Stimulated activated effector memory CD8-positive, alpha-beta T cell treated with anti-CD3 and anti-CD28 coated beads, Interleukin-12 subunit alpha, Interleukin-12 subunit beta, amount 100 ng/mL, for 72 hours (primary cell): ENCODE measurements around the gene SRD5A1.

ENCODE experiments used
- ATAC-seq: fragments of 150-1000 bp; cut with Tn5 transposase; 2 replicates; pipeline ENCODE4 v1.10.0; 2021
- DNase-seq, 2 donors: peaks; one replicate each; pipeline ENCODE4 v3.0.0; 2021 to 2022; ENCODE audit warnings: low spot score in 2 of 2
- H3K27ac Mint-ChIP-seq: one replicate; pipeline ENCODE4 v1.8.0; 2022; ENCODE audit warnings: mild to moderate bottlenecking, mixed read lengths
- H3K36me3 Mint-ChIP-seq: one replicate; pipeline ENCODE4 v1.8.0; 2022; ENCODE audit warnings: mild to moderate bottlenecking, mixed read lengths
- H3K4me1 Mint-ChIP-seq: one replicate; pipeline ENCODE4 v1.8.0; 2022; ENCODE audit warnings: mixed read lengths
- H3K4me3 Mint-ChIP-seq: one replicate; pipeline ENCODE4 v1.8.0; 2022; ENCODE audit warnings: mild to moderate bottlenecking, mixed read lengths
- H3K9me3 Mint-ChIP-seq: one replicate; pipeline ENCODE4 v1.8.0; 2022; ENCODE audit warnings: mixed read lengths

Gene SRD5A1

GRCh38 chr5:6715271-6715670 is 82.0 kb downstream of the SRD5A1 start:
- no peaks in the 10 kb centered on the region for H3K9me3 Mint-ChIP-seq
- peak overlapping the region; percentile 29 for H3K27ac Mint-ChIP-seq
- H3K36me3 Mint-ChIP-seq: peaks cover 60% of the 10 kb centered on the region
- H3K4me1 Mint-ChIP-seq: peaks cover 73% of the 10 kb centered on the region
- H3K4me3 Mint-ChIP-seq: peak overlapping the region; percentile 78
- ATAC-seq: no peak
- DNase-seq: peak; percentile 0 to 33

GRCh38 chr5:6715758-6716628 is 82.8 kb downstream of the SRD5A1 start:
- no peak for ATAC-seq

GRCh38 chr5:6716629-6717149 is 83.4 kb downstream of the SRD5A1 start:
- H3K4me3 Mint-ChIP-seq: peak overlapping the region; percentile 78
- H3K4me1 Mint-ChIP-seq: peaks cover 74% of the 10 kb centered on the region
- ATAC-seq: no peak

More at GRCh38 chr5:6715758-6716628, 82.8 kb downstream of the SRD5A1 start:
- peaks cover 55% of the 10 kb centered on the region for H3K36me3 Mint-ChIP-seq
- peak overlapping the region; percentile 63 for H3K27ac Mint-ChIP-seq
- peaks cover 74% of the 10 kb centered on the region for H3K4me1 Mint-ChIP-seq
- H3K9me3 Mint-ChIP-seq: no peaks in the 10 kb centered on the region
- DNase-seq: peak in 1 of 2 donors; percentile 53
- H3K4me3 Mint-ChIP-seq: peak overlapping the region; percentile 78

GRCh38 chr5:6717247-6717646 is 84.0 kb downstream of the SRD5A1 start:
- no peak for ATAC-seq
- Mint-ChIP-seq H3K27ac (peak overlapping the region; percentile 63), H3K9me3 (no peaks in the 10 kb centered on the region), H3K4me3 (peak overlapping the region; percentile 78), H3K36me3 (peaks cover 48% of the 10 kb centered on the region), H3K4me1 (peaks cover 74% of the 10 kb centered on the region)
- peak in 1 of 2 donors; percentile 46 for DNase-seq

More at GRCh38 chr5:6716629-6717149, 83.4 kb downstream of the SRD5A1 start:
- Mint-ChIP-seq H3K27ac (peak overlapping the region; percentile 63), H3K9me3 (no peaks in the 10 kb centered on the region), H3K36me3 (peaks cover 54% of the 10 kb centered on the region)
- peak in 1 of 2 donors; percentile 48 for DNase-seq

GRCh38 chr5:6717687-6718086 is 84.4 kb downstream of the SRD5A1 start:
- Mint-ChIP-seq H3K4me1 (peaks cover 77% of the 10 kb centered on the region), H3K4me3 (peak overlapping the region; percentile 78), H3K36me3 (peaks cover 48% of the 10 kb centered on the region), H3K9me3 (no peaks in the 10 kb centered on the region), H3K27ac (peak overlapping the region; percentile 63)
- DNase-seq: no peak
- ATAC-seq: no peak

- no peak for ATAC-seq
- H3K27ac Mint-ChIP-seq: peak overlapping the region; percentile 63
- peak in 1 of 2 donors; percentile 45 for DNase-seq
- peaks cover 54% of the 10 kb centered on the region for H3K36me3 Mint-ChIP-seq
- peaks cover 82% of the 10 kb centered on the region for H3K4me1 Mint-ChIP-seq
- H3K4me3 Mint-ChIP-seq: peak overlapping the region; percentile 78
- no peaks in the 10 kb centered on the region for H3K9me3 Mint-ChIP-seq
These were observed 85.0 kb downstream of the SRD5A1 start for GRCh38 chr5:6718161-6718681.

GRCh38 chr5:6718718-6719117 is 85.5 kb downstream of the SRD5A1 start:
- Mint-ChIP-seq H3K36me3 (peaks cover 58% of the 10 kb centered on the region), H3K27ac (peak overlapping the region; percentile 63), H3K4me1 (peaks cover 87% of the 10 kb centered on the region), H3K4me3 (peak overlapping the region; percentile 78), H3K9me3 (no peaks in the 10 kb centered on the region)
- DNase-seq (peak in 1 of 2 donors; percentile 42), ATAC-seq (no peak)

GRCh38 chr5:6719417-6719816 is 86.2 kb downstream of the SRD5A1 start:
- Mint-ChIP-seq H3K27ac (no peak overlapping the region), H3K36me3 (peaks cover 65% of the 10 kb centered on the region), H3K4me3 (no peak overlapping the region), H3K4me1 (peaks cover 94% of the 10 kb centered on the region), H3K9me3 (no peaks in the 10 kb centered on the region)
- DNase-seq (peak in 1 of 2 donors; percentile 37), ATAC-seq (no peak)

- H3K27ac Mint-ChIP-seq: no peak overlapping the region
- H3K36me3 Mint-ChIP-seq: peaks cover 67% of the 10 kb centered on the region
- ATAC-seq (no peak), DNase-seq (no peak)
- peaks cover 100% of the 10 kb centered on the region for H3K4me1 Mint-ChIP-seq
- no peak overlapping the region for H3K4me3 Mint-ChIP-seq
- H3K9me3 Mint-ChIP-seq: no peaks in the 10 kb centered on the region
These were observed 86.8 kb downstream of the SRD5A1 start for GRCh38 chr5:6719896-6720560.

GRCh38 chr5:6720561-6720921 is 87.3 kb downstream of the SRD5A1 start:
- DNase-seq (no peak), ATAC-seq (no peak)
- H3K27ac Mint-ChIP-seq: peak overlapping the region; percentile 32
- no peaks in the 10 kb centered on the region for H3K9me3 Mint-ChIP-seq
- H3K4me1 Mint-ChIP-seq: peaks cover 100% of the 10 kb centered on the region
- peaks cover 67% of the 10 kb centered on the region for H3K36me3 Mint-ChIP-seq
- H3K4me3 Mint-ChIP-seq: no peak overlapping the region

- H3K9me3 Mint-ChIP-seq: no peaks in the 10 kb centered on the region
- H3K4me1 Mint-ChIP-seq: peaks cover 99% of the 10 kb centered on the region
- peaks cover 67% of the 10 kb centered on the region for H3K36me3 Mint-ChIP-seq
- H3K27ac Mint-ChIP-seq: peak overlapping the region; percentile 48
- peak overlapping the region; percentile 54 for H3K4me3 Mint-ChIP-seq
- DNase-seq (no peak), ATAC-seq (no peak)
These were observed 88.2 kb downstream of the SRD5A1 start for GRCh38 chr5:6721442-6721841.

- ATAC-seq: peak; percentile 44
- H3K9me3 Mint-ChIP-seq: no peaks in the 10 kb centered on the region
- no peak for DNase-seq
- peak overlapping the region; percentile 48 for H3K27ac Mint-ChIP-seq
- peak overlapping the region; percentile 54 for H3K4me3 Mint-ChIP-seq
- peaks cover 67% of the 10 kb centered on the region for H3K36me3 Mint-ChIP-seq
- peaks cover 99% of the 10 kb centered on the region for H3K4me1 Mint-ChIP-seq
These were observed 88.8 kb downstream of the SRD5A1 start for GRCh38 chr5:6722015-6722414.

- H3K4me1 Mint-ChIP-seq: peaks cover 99% of the 10 kb centered on the region
- DNase-seq: no peak
- peaks cover 68% of the 10 kb centered on the region for H3K36me3 Mint-ChIP-seq
- H3K4me3 Mint-ChIP-seq: no peak overlapping the region
- no peak for ATAC-seq
- no peaks in the 10 kb centered on the region for H3K9me3 Mint-ChIP-seq
- H3K27ac Mint-ChIP-seq: no peak overlapping the region
These were observed 90.0 kb downstream of the SRD5A1 start for GRCh38 chr5:6723122-6723815.

- no peak for DNase-seq
- H3K4me3 Mint-ChIP-seq: no peak overlapping the region
- ATAC-seq: no peak
- H3K4me1 Mint-ChIP-seq: peaks cover 96% of the 10 kb centered on the region
- peak overlapping the region; percentile 60 for H3K27ac Mint-ChIP-seq
- H3K9me3 Mint-ChIP-seq: no peaks in the 10 kb centered on the region
- peaks cover 62% of the 10 kb centered on the region for H3K36me3 Mint-ChIP-seq
These were observed 90.6 kb downstream of the SRD5A1 start for GRCh38 chr5:6723816-6724300.
